ENCODE results near the gene NR6A1. TPM values are rescaled to one million over a fixed set of nuclear protein-coding genes. Genes with fewer than 3 reads are reported as not detected.
A peak's percentile ranks its signal among the peaks of the same experiment; 100 is the strongest.

The NR6A1 gene
- total and polyA plus RNA-seq, 2 experiments from 2014 or later, result 44.2 to 139 TPM

DNA sequence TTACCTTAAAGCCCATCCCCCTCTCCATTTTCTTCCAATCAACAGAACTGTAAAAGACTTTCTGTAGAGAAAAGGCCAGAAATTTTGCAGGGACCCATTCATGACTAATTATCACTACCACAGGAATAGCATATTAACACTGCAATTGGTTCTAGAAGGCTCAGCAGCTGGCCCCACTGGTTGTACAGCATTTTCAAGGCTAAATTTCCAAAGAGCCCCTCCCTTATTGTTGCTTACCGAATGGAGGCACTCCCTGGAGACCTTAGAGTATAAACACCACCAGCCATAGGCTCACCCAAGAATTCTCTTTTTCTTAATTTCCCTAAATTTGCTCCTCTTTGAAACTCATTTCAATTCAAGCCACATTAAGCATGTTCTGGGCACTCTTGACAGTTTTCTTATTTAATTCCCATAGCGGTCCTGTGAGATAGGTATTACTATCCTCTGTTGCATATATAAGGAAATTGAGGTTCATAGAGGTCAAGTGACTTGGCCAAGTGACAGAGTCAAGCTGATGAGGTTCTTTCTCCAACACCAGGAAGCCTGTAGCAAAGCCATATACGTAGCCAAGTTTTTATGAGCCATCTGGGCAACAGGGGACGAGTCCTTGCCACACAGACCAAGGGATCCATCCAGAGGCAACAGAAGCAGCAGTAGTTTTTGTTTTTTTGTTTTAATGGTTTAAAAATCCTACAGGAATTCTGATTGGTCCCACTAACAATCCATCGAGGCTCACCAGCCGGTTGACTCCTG, 180.0 kb downstream of the NR6A1 start:
- H2AFZ ChIP-seq, result no peak overlapping the region
- H3K27ac Mint-ChIP-seq, result peak overlapping the region; percentile 60
- H3K4me2 ChIP-seq, result peak overlapping the region; percentile 52; the same call in 1 of the 2 replicates
- no peaks in the 10 kb centered on the region for H3K27me3 ChIP-seq (ENCODE audit: insufficient read depth)
- H3K4me1 ChIP-seq (ENCODE audit: insufficient read depth), result peaks cover 68% of the 10 kb centered on the region
- no peaks in the 10 kb centered on the region for H3F3A ChIP-seq (replicated peaks; ENCODE audit: low read depth)
- H4K20me1 ChIP-seq (replicated peaks; ENCODE audit: insufficient read depth), result no peaks in the 10 kb centered on the region
- peaks cover 8% of the 10 kb centered on the region for H3K27me3 Mint-ChIP-seq (ENCODE audit: insufficient read depth, low read depth, poor library complexity)
- DNase-seq (ENCODE audit: low spot score) (no peak), ATAC-seq (no peak)
- H3K9me2 ChIP-seq (ENCODE audit: insufficient read depth), result no peaks in the 10 kb centered on the region
- peak overlapping the region; percentile 13; the same call in 1 of the 2 replicates for H3K27ac ChIP-seq (ENCODE audit: low read depth)
- peaks cover 81% of the 10 kb centered on the region for H3K4me1 Mint-ChIP-seq
- H3K4me3 Mint-ChIP-seq, result peak overlapping the region; percentile 22; the same call in 1 of the 3 replicates
- H3K36me3 Mint-ChIP-seq (ENCODE audit: low read depth), result peaks cover 18% of the 10 kb centered on the region
- H3K4me3 ChIP-seq, result no peak overlapping the region
- H3K36me3 ChIP-seq (ENCODE audit: insufficient read depth), result no peaks in the 10 kb centered on the region
- H3K79me2 ChIP-seq (replicated peaks; ENCODE audit: insufficient read depth), result peaks cover 34% of the 10 kb centered on the region
- TF ChIP-seq JUNB (IDR thresholded peaks at IDR 0.05; ENCODE audit: unreplicated experiment), result no peak
- no peak for TF ChIP-seq NANOG (IDR thresholded peaks at IDR 0.05; ENCODE audit: borderline replicate concordance)
- TF ChIP-seq, protein P1, sequence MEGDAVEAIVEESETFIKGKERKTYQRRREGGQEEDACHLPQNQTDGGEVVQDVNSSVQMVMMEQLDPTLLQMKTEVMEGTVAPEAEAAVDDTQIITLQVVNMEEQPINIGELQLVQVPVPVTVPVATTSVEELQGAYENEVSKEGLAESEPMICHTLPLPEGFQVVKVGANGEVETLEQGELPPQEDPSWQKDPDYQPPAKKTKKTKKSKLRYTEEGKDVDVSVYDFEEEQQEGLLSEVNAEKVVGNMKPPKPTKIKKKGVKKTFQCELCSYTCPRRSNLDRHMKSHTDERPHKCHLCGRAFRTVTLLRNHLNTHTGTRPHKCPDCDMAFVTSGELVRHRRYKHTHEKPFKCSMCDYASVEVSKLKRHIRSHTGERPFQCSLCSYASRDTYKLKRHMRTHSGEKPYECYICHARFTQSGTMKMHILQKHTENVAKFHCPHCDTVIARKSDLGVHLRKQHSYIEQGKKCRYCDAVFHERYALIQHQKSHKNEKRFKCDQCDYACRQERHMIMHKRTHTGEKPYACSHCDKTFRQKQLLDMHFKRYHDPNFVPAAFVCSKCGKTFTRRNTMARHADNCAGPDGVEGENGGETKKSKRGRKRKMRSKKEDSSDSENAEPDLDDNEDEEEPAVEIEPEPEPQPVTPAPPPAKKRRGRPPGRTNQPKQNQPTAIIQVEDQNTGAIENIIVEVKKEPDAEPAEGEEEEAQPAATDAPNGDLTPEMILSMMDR (conservative IDR thresholded peaks at IDR 0.05; ENCODE audit: low read depth in 2 of 2), result no peak
- TF ChIP-seq ZNF114 (CRISPR knock-in tag; IDR thresholded peaks at IDR 0.05), result no peak
- TF ChIP-seq, protein P2, sequence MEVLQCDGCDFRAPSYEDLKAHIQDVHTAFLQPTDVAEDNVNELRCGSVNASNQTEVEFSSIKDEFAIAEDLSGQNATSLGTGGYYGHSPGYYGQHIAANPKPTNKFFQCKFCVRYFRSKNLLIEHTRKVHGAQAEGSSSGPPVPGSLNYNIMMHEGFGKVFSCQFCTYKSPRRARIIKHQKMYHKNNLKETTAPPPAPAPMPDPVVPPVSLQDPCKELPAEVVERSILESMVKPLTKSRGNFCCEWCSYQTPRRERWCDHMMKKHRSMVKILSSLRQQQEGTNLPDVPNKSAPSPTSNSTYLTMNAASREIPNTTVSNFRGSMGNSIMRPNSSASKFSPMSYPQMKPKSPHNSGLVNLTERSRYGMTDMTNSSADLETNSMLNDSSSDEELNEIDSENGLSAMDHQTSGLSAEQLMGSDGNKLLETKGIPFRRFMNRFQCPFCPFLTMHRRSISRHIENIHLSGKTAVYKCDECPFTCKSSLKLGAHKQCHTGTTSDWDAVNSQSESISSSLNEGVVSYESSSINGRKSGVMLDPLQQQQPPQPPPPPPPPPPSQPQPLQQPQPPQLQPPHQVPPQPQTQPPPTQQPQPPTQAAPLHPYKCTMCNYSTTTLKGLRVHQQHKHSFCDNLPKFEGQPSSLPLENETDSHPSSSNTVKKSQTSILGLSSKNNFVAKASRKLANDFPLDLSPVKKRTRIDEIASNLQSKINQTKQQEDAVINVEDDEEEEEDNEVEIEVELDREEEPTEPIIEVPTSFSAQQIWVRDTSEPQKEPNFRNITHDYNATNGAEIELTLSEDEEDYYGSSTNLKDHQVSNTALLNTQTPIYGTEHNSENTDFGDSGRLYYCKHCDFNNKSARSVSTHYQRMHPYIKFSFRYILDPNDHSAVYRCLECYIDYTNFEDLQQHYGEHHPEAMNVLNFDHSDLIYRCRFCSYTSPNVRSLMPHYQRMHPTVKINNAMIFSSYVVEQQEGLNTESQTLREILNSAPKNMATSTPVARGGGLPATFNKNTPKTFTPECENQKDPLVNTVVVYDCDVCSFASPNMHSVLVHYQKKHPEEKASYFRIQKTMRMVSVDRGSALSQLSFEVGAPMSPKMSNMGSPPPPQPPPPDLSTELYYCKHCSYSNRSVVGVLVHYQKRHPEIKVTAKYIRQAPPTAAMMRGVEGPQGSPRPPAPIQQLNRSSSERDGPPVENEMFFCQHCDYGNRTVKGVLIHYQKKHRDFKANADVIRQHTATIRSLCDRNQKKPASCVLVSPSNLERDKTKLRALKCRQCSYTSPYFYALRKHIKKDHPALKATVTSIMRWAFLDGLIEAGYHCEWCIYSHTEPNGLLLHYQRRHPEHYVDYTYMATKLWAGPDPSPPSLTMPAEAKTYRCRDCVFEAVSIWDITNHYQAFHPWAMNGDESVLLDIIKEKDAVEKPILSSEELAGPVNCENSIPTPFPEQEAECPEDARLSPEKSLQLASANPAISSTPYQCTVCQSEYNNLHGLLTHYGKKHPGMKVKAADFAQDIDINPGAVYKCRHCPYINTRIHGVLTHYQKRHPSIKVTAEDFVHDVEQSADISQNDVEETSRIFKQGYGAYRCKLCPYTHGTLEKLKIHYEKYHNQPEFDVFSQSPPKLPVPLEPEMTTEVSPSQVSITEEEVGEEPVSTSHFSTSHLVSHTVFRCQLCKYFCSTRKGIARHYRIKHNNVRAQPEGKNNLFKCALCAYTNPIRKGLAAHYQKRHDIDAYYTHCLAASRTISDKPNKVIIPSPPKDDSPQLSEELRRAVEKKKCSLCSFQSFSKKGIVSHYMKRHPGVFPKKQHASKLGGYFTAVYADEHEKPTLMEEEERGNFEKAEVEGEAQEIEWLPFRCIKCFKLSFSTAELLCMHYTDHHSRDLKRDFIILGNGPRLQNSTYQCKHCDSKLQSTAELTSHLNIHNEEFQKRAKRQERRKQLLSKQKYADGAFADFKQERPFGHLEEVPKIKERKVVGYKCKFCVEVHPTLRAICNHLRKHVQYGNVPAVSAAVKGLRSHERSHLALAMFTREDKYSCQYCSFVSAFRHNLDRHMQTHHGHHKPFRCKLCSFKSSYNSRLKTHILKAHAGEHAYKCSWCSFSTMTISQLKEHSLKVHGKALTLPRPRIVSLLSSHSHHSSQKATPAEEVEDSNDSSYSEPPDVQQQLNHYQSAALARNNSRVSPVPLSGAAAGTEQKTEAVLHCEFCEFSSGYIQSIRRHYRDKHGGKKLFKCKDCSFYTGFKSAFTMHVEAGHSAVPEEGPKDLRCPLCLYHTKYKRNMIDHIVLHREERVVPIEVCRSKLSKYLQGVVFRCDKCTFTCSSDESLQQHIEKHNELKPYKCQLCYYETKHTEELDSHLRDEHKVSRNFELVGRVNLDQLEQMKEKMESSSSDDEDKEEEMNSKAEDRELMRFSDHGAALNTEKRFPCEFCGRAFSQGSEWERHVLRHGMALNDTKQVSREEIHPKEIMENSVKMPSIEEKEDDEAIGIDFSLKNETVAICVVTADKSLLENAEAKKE (CRISPR knock-in tag; IDR thresholded peaks at IDR 0.05), result no peak
- TF ChIP-seq EZH2 (IDR thresholded peaks at IDR 0.05; ENCODE audit: low read depth, unreplicated experiment), result no peak
- no peak for TF ChIP-seq STAT1 (IDR thresholded peaks at IDR 0.05; ENCODE audit: unreplicated experiment)
- no peak for TF ChIP-seq POLR2AphosphoS5 (IDR thresholded peaks at IDR 0.05; ENCODE audit: low read depth)
- no peaks in the 10 kb centered on the region; the same call in 2 of the 3 replicates for H3K9me3 Mint-ChIP-seq
